NCI-H1048 (cell line): Measurements from ENCODE around the gene TEX19.
"Not testable (repeated sequence)": the region's sequence is repeated elsewhere in the genome, so short reads cannot be mapped to it uniquely, and the experiment has no call there.

Experiments used
- DNase-seq: peaks from one replicate; lab custom pipeline; 2025; lab: John Stamatoyannopoulos, UW

Gene TEX19

GRCh38 chr17:82338858-82339633, 20.0 kb upstream of the TEX19 start:
- DNase-seq, result no peak

- no peak for DNase-seq
These were observed 19.1 kb upstream of the TEX19 start for GRCh38 chr17:82339634-82340580.

GRCh38 chr17:82342361-82343079, 16.5 kb upstream of the TEX19 start:
- DNase-seq, result no peak

GRCh38 chr17:82343560-82343959, 15.5 kb upstream of the TEX19 start:
- no peak for DNase-seq

DNA sequence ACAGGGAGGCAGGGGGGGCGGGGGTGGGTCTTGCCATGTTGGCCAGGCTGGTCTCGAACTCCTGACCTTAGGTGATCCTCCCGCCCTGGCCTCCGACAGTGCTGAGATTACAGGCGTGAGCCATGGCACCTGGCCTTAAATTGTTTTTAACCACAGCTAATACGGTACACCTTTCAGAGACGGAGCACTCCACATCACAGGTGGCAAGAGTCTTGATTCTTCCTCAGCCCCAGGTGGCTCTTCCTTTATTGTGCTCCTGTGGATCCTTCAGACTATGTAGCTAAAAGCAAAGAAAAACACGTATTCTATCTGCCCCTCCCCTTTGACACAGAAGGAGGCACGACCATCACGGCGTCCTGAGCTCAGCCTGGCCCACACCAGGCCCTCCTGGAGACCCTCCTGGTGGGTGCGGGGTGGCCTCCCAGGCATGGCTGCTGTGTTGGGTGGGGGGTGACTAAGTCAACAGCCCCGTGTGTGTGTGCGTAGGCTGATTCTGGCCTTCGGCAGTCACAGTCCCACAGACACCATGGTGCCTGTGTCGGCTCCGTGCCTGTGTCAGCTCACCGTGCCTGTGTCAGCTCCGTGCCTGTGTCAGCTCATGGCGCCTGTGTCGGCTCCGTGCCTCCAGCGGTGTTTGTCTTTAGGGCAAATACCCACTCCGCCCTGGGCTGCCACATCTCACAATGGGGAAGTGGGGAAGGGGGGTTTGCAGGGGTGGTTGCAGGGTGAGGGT, 14.7 kb upstream of the TEX19 start:
- DNase-seq, result no peak

- no peak for DNase-seq
These were observed 13.7 kb upstream of the TEX19 start for GRCh38 chr17:82345151-82345976.

- no peak for DNase-seq
These were observed 12.4 kb upstream of the TEX19 start for GRCh38 chr17:82346342-82347300.

DNA sequence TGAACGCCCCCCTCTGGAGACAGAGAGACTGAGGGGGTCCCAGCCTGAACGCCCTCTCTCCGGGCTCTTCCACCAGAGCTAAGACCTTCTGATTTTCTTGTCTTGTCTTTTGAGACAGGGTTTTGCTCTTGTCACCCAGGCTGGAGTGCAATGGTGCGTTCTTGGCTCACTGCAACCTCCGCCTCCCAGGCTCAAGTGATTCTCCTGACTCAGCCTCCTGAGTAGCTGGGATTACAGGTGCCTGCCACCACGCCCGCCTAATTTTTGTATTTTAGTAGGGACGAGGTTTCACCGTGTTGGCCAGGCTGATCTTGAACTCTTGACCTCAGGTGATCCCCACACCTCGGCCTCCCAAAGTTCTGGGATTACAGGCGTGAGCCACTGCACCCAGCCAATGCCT, 11.1 kb upstream of the TEX19 start:
- not testable (repeated sequence) for DNase-seq

DNA sequence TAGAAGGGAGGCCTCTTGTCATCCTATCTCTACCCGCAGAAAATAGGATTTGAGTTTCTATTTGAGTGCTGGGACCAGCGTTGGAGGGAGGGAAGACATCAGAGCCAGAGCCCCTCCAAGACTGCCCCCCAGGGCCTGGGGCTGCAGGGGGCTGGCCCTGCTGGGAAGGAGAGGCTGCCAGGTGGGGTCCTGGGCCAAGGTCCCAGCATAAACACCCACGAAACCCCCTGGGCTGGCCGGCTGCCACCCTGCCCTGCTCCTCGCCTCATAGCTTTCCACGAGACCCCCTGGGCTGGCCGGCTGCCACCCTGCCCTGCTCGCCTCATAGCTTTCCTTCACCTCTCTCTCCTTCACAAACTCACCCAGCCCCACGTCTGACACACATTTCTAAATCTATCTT, 10.6 kb upstream of the TEX19 start:
- DNase-seq, result no peak

DNA sequence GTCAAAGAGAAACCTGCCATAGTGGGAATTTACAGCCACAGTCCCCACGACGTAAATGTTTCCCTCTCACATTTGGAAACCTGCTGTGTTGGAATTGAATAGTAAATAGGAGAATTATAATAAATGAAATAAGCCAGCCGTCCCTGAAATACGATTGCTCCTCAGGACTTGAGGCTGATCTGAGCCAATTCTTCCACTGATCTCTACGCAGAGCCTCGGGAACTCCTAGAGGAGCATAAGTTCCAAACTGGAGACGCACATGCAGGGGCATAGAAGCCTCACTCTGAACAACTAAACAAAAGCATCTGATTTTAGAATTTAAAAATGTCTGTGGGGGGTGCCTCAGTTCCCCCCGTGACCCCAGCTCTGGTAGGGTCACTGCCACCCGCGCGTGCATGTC, 10.2 kb upstream of the TEX19 start:
- no peak for DNase-seq

DNA sequence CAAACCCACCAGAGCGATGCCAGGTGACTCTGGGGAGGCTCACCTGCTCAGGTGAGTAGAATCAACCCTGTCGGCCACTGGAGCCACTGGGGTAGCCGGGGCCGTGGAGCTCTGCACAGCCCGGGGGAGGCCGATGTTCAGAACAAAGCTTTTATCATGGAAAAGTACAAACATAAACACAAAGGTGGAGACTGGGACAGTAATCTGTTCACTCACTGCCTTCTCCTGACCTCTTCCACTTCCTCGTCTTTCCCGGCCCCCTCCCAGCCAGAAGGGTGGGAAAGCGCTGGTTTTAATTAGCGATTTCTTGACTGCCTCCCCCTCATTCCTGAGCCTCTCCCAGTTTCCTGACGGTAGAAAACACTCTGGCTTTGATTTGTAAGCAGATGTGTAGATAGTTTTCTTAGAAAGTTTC, 9.8 kb upstream of the TEX19 start:
- DNase-seq, result no peak

GRCh38 chr17:82350182-82351030, 8.6 kb upstream of the TEX19 start:
- no peak for DNase-seq

GRCh38 chr17:82351254-82351712, 7.8 kb upstream of the TEX19 start:
- no peak for DNase-seq

GRCh38 chr17:82351713-82352488, 7.1 kb upstream of the TEX19 start:
- peak; percentile 62 for DNase-seq

GRCh38 chr17:82353484-82353883, 5.6 kb upstream of the TEX19 start:
- DNase-seq, result no peak

GRCh38 chr17:82354804-82355308, 4.2 kb upstream of the TEX19 start:
- DNase-seq, result no peak

- no peak for DNase-seq
These were observed 3.1 kb upstream of the TEX19 start for GRCh38 chr17:82355770-82356427.
